Keratinocyte (primary cell): ENCODE results near the gene RAB11FIP3.

ENCODE experiments used
- CTCF ChIP-seq, 3 experiments: IDR thresholded peaks in 1 of 3; conservative IDR thresholded peaks in 1 of 3; optimal IDR thresholded peaks in 1 of 3; 2 replicates in 2 of 3; 3 replicates in 1 of 3; pipeline versions ENCODE3 to v1.5.1; 2011; ENCODE audit warnings: low read length in 3 of 3, mild to moderate bottlenecking in 3 of 3, moderate library complexity in 2 of 3, control low read depth in 1 of 3, inconsistent platforms in 1 of 3; ENCODE audit not compliant: insufficient read depth in 2 of 3; ENCODE audit errors: extremely low read depth in 1 of 3
- EZH2 ChIP-seq: IDR thresholded peaks from one replicate; pipeline ENCODE4 v1.6.1; 2012; ENCODE audit warnings: inconsistent platforms, mild to moderate bottlenecking, low read length, moderate library complexity

DNA sequence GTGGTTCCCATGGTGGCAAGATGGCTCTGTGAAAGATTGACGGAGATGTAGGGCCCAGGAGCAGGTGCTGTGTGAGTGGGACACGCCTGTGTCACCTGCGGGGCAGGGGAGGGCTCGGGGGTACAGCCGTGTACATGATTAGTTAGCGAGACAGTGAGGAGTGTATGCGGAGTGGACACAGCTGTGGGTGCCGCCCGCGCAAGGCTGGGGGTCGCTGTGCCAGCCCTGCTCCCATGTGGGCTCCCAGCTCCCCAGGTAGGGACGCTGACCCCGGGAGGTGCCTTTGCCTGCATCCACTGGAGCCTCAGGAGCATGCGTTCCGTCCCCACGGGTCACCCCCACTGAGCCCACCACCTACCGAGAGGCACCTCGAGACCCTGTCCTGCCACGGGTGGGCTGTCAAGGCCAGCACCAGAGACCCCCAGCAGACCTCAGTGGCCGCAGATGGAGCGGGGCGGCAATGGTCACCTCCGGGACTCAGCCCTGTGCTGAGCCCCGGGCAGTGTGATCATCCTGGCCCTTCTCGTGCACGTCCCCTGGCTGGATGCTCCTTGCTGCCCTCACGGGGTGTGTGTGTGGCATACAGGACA lies 109.5 kb downstream of the RAB11FIP3 start:
- TF ChIP-seq CTCF (optimal IDR thresholded peaks at IDR 0.05 in 1 of 3, IDR thresholded peaks at IDR 0.05 in 1 of 3, conservative IDR thresholded peaks at IDR 0.05 in 1 of 3; ENCODE audit: extremely low read depth in 1 of 3, insufficient read depth in 2 of 3, low read length in 3 of 3) (no peak), EZH2 (no peak)
